NCI-H2227 (cell line): ENCODE data around the gene HDAC4.

Experiments used
- DNase-seq: peaks from one replicate; lab custom pipeline; 2025; ENCODE audit not compliant: unreplicated experiment; lab: John Stamatoyannopoulos, UW

Gene HDAC4

GRCh38 chr2:239259603-239260298 is 141.1 kb downstream of the HDAC4 start:
- DNase-seq = no peak

GRCh38 chr2:239259173-239259572 is 141.6 kb downstream of the HDAC4 start:
- no peak for DNase-seq

DNA sequence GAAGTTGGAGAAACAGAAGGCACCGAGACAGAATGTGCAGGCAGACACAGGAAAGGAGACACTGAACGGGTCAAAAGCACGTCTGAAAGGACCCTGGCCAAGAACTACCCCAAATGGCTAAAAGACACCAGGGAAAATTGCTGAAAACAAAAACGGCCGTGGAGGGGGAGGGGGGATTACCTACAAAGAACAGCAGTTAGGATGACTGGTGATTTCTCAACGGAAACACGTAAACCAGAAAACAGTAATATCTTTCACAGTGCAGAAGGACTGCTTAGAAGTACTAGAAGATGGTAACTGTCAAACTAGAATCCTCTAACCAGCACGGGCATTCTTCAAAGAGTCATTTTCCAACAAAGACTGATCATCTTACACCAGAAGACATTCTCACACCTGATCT is 142.6 kb downstream of the HDAC4 start:
- DNase-seq = no peak

DNA sequence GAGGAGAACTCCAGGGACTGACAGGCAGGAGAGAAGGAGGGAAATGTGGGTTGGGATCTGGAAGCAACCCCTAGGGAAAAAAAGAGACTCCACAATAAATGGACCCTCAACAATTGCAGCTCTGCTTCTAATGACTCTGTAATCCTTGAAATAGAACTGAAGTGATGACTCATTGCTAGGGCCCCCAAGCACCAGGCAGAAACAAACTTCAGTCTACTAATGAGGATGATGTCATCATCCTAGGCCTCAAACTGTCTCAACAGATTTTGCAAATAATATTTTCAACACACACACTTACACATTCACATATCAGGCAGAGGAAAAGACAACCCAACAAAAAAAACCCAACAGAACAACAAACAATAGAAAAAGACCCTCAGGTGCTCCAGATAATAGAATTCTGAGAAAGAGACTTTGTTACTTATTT is 143.3 kb downstream of the HDAC4 start:
- no peak for DNase-seq

DNA sequence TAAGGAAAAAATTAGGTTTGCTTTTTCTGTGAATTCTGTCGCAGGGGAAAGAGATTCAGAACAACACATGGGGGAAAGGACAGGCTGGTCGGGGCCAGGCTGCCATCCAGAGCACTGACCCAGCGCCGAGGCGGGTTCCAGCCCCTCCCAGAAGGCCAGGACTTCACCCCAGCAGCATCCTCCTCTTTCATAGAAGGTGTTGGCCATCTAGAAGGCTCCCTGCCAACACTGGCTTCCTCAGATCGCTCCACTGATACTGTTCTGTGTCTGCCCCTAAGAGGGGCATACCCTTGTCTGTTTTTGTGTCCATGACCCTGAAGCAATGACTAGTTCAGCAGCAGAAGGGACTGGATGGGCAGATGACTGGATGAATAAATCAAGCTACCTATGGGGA is 144.5 kb downstream of the HDAC4 start:
- DNase-seq = no peak

GRCh38 chr2:239255628-239256349 is 145.0 kb downstream of the HDAC4 start:
- no peak for DNase-seq

DNA sequence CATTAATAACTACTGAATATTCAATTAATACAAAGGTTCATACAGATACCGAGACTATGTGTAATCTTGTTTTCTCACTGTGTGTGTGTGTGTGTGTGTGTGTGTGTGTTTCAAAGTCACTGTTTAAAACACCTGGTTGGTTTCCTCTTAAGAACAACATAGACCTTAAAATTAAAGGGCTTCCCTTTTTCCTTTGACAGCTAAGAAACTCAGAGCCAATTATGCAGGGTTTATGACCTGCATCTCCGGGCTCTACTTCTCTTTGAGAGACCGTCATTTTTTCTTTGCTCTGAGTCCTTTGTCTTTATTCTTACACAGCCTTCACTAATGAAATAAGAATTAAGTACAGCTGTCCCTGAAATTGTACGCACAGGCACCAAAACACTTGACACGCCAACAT is 145.6 kb downstream of the HDAC4 start:
- DNase-seq = no peak

DNA sequence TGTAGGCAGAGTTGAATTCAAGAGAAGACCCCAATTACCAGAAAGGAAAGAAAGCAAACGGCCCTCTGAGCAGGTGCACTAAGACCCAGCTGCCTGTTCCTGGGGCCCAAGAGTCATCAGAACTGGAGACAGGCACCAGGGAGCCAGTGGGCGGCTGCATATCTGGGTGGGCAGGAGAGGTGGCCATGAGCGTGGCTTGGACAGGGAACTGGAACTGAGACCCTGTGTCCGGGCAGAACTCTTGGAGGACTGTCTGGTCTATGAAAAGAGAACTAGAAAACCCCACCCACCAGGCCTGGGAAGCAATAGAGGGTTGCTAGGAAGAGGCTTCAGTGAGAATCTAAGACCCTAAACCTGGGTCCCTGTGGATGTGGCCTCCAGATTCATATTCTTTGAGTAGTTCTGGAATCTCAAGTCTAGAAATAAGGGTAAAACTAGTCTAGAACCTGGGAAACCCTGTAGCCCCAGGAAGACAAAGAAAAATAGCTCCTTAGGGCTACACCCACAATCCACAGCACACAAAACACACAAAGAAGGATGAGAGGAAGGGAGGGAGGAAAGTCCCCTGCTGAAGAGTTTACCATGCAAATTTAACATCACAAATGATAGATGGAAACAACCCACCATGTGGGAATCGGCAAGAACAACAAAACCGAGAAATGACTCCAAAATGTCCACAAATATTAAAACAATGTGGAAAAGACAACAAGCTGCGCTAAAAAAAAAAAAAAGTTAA is 147.0 kb downstream of the HDAC4 start:
- no peak for DNase-seq

DNA sequence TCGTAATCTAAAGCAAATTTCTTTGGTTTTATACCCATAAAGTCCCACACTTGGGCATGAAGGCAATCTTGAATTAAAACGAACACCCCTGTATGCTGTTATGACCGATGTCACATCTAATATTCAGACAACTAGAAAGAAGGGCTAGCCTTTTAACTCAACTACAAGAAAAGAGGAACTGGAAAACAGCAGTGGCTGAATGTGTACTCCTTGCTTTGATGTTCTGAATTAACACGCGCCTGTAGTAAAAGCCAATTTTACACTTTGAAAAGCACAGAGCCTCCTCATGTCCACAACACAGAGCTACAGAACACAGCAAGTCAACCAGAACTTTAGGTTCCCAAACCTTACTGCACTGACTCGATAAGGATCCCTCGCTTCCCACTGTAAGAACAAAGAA is 147.6 kb downstream of the HDAC4 start:
- no peak for DNase-seq

GRCh38 chr2:239252801-239253200 is 148.0 kb downstream of the HDAC4 start:
- no peak for DNase-seq

- no peak for DNase-seq
Observed at GRCh38 chr2:239252393-239252792, 148.4 kb downstream of the HDAC4 start.

GRCh38 chr2:239251971-239252370 is 148.8 kb downstream of the HDAC4 start:
- DNase-seq = no peak

DNA sequence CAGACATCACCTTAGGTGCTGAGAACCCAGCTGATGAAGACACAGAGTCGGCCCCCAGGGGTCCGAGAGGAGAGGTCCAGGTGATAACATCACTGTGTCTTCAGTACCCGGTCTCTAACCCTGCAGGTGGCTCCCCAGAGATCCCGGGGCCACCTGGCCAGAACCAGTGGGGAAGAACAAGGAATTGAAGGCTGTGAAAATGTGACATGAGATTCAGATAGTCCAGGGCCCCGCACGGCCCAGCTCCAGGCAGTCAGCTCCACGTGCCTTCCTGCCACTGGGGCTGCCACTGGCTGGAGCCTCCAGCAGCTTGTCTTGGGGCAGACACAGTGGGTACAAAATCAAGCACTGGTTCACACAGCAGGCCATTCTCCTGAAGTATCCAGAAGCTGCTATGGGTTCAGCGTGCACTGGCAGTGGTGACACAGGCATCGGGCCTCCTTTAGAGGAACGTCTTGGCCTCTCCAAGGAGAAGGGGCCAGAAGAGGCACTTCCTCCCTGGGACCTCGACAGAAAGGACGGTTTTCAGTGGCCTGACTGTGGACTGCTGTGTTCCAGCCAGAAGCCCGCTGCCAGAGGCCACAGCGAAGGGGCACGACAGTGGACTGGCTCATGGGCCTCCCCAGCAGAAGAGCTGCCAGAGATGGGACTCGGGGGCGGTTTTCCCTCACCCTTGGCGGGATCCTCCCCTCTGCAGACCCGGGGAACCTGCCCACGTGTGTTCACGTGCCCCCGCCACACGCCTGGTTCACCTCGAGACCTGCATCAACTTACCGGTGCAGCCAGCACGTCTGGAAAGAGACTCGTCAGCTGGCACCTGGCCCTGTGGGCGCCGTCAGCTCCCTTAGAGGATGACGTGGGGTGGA is 150.4 kb downstream of the HDAC4 start:
- DNase-seq = no peak

DNA sequence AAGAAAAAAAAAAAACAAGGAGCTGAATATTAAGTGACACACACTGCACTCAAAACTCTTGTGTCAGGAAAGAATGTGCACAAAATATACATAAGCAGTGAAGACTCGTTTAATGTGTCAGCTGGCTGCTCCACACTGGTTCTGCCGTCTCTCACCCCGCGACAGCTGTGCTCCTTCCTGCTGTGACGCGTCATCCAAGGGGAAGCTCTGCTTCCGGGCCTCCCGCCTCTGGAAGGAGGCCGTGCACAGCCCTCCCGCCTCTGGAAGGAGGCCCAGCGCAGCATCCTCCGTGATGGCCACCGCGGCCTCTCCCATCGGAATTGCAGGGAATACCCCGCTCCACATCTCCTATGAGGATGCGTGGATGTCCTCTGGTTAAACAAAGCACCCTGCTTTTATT is 151.0 kb downstream of the HDAC4 start:
- DNase-seq = no peak

- DNase-seq = no peak
Observed at GRCh38 chr2:239249048-239249447, 151.8 kb downstream of the HDAC4 start.

GRCh38 chr2:239247401-239248245 is 153.2 kb downstream of the HDAC4 start:
- DNase-seq = no peak

DNA sequence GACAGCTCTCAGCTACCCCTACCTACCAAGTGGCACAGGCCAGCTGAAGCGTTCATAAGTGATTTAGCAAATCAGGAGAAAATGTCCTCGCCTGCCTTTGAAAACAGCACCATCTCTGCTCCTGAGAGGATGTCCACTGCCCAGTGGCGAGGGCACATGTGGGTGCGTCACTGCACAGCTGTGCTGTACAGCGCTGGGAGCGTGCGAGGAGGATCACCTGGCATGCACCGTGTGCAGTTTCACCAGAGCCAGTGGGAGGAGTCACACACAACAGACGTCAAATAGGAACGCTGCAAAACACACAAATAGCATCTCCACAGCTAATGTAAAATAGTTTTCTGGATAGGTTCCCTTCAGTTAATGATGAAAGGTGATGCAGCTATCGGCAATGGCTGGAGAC is 154.1 kb downstream of the HDAC4 start:
- no peak for DNase-seq

GRCh38 chr2:239245872-239246721 is 154.7 kb downstream of the HDAC4 start:
- DNase-seq = no peak

GRCh38 chr2:239245107-239245506 is 155.7 kb downstream of the HDAC4 start:
- no peak for DNase-seq
